RKO (cell line): ENCODE data around the gene MRPS15.

ENCODE experiments used
- DNase-seq: peaks from one replicate; pipeline ENCODE4 v3.0.0-alpha.2; 2016; ENCODE audit warnings: low spot score

Gene MRPS15

GRCh38 chr1:36457691-36458090, 6.5 kb downstream of the MRPS15 start:
- DNase-seq = no peak

- DNase-seq = no peak
Observed at GRCh38 chr1:36456391-36456928, 7.7 kb downstream of the MRPS15 start.

GRCh38 chr1:36455386-36455785, 8.8 kb downstream of the MRPS15 start:
- no peak for DNase-seq

GRCh38 chr1:36453600-36454388, 10.4 kb downstream of the MRPS15 start:
- DNase-seq = no peak

GRCh38 chr1:36453051-36453450, 11.1 kb downstream of the MRPS15 start:
- DNase-seq = no peak

GRCh38 chr1:36450919-36451305, 13.3 kb downstream of the MRPS15 start:
- no peak for DNase-seq

GRCh38 chr1:36450270-36450918, 13.8 kb downstream of the MRPS15 start, which contains the start of gene OSCP1:
Gene OSCP1, minus strand, starts transcription at chr1:36450451. Its CDS starts 82 bp downstream, at chr1:36450369.
- peak; percentile 97 for DNase-seq

- DNase-seq = no peak
Observed at GRCh38 chr1:36448530-36449056, 15.6 kb downstream of the MRPS15 start.

- DNase-seq = no peak
Observed at GRCh38 chr1:36447450-36447849, 16.7 kb downstream of the MRPS15 start.

GRCh38 chr1:36446746-36447145, 17.4 kb downstream of the MRPS15 start:
- DNase-seq = no peak

GRCh38 chr1:36446271-36446670, 17.9 kb downstream of the MRPS15 start:
- DNase-seq = no peak

GRCh38 chr1:36443297-36443696, 20.9 kb downstream of the MRPS15 start:
- DNase-seq = no peak

GRCh38 chr1:36442337-36442736, 21.8 kb downstream of the MRPS15 start:
- no peak for DNase-seq

GRCh38 chr1:36440646-36441045, 23.5 kb downstream of the MRPS15 start:
- no peak for DNase-seq

- no peak for DNase-seq
Observed at GRCh38 chr1:36440044-36440443, 24.1 kb downstream of the MRPS15 start.

- DNase-seq = no peak
Observed at GRCh38 chr1:36438715-36439114, 25.5 kb downstream of the MRPS15 start.

GRCh38 chr1:36436821-36437220, 27.4 kb downstream of the MRPS15 start:
- DNase-seq = no peak

GRCh38 chr1:36433102-36433501, 31.1 kb downstream of the MRPS15 start:
- DNase-seq = no peak

GRCh38 chr1:36432616-36433015, 31.6 kb downstream of the MRPS15 start:
- no peak for DNase-seq

- DNase-seq = no peak
Observed at GRCh38 chr1:36425791-36426190, 38.4 kb downstream of the MRPS15 start.

GRCh38 chr1:36421649-36422048, 42.5 kb downstream of the MRPS15 start:
- DNase-seq = no peak

GRCh38 chr1:36420836-36421317, 43.3 kb downstream of the MRPS15 start:
- DNase-seq = peak; percentile 84

- DNase-seq = no peak
Observed at GRCh38 chr1:36420409-36420808, 43.8 kb downstream of the MRPS15 start.
